GM20431 (cell line): ENCODE results near the gene WDR64.
"Not testable (repeated sequence)": the region's sequence is repeated elsewhere in the genome, so short reads cannot be mapped to it uniquely, and the experiment has no call there.

Experiments used
- in situ Hi-C: fragments of 300-500 bp; cut with MseI, MboI; formaldehyde crosslinking; loops from one replicate; pipeline ENCODE4 v1.15.0; 2020; ENCODE audit warnings: low sequenced_read_pairs; ENCODE audit not compliant: unreplicated experiment

WDR64 gene

DNA sequence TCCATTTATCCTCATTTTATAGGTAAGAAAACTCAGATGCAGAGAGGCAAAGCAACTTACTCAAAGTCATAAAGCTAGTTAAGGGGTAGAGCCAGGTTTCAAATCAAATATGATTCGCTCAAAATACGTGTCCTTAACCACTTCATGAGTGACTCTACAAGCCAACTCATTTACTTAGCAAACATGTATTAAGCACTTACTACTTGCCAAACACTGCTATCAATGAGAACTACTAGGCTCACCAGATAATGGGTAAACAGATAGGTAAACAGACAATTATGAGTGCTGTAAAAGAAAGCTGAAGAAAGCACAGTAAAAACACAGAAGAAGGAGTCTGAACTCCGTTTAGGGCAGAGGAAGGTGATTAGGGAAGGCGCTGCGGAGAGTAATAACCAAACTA, 65.9 kb downstream of the WDR64 start:
- in situ Hi-C loops, result no loop called here

- in situ Hi-C loops, result no loop called here
These were observed 68.9 kb downstream of the WDR64 start for GRCh38 chr1:241721011-241721410.

DNA sequence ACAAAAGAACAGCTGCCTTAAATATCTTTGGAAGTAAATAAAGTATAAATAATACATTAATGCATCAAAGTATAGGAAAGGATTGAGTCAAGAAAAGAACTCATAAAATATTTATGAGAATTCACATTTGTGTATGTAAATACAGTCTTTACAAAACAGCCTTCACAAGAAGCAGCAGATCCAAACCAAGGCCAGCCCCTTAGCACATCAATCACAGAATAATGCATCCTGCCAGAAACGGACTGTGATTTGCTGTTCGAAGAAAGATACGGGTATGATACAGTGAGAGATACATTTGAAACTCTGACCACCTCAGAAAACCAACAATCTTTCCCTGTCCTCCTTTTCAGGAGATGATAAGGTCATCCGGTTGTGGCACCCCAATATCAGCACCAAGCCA, 70.9 kb downstream of the WDR64 start:
- in situ Hi-C loops, result no loop called here

GRCh38 chr1:241724741-241725356, 72.8 kb downstream of the WDR64 start:
- in situ Hi-C loops, result no loop called here

GRCh38 chr1:241730031-241730430, 78.0 kb downstream of the WDR64 start:
- in situ Hi-C loops, result no loop called here

DNA sequence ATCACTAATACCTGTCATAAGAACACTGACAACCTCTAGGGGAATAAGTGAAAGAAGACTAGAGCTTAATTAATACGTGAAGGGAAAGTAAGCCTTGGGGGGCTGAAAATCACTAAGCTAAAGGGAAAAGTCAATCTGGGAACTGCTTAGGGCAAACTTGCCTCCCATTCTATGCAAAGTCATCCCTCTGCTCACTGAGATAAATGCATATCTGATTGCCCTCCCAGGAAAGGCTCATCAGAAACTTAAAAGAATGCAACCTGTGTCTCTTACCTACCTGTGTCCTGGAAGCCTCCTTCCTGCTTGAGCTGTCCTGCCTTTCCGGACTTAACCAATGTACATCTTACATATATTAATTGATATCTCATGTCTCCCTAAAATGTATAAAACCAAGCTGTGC, 81.8 kb downstream of the WDR64 start:
- in situ Hi-C loops, result no loop called here

DNA sequence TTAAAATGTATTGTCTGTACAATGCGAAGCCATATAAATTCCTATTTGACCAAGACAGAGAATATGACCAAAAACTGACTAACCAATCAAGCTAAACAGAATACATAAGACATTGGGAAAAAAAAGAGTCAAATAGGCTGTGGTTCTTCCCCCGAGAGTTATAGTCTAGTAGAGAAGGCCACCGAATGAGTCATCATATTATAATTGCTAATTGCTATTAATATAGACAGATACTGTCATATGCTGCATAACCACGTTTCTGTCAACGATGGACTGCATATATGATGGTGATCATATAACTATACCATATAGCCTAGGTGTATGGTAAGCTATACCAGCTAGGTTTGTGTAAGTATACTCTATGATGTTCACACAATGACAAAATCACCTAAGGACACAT, 82.5 kb downstream of the WDR64 start:
- in situ Hi-C loops, result no loop called here

- in situ Hi-C loops, result not testable (repeated sequence)
These were observed 83.4 kb downstream of the WDR64 start for GRCh38 chr1:241735493-241735926.

DNA sequence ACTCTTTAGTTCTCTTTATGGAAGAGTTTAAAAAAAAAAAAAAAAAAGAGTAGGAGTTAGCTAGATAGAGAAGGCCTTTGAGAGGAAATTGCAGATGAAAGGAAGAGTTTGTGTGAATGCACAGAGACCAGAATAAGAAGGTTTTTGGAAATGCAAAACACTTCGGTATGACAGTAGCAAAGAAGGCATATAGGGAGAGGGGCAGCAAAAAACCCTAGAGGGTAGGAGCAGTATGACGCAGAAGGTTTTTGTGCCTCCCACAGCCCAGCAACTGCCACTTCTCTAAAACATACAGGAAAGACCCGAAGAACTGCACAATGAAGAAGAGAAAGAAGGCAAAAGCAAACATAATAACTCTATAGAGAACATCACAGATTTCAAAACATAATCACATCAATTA, 84.3 kb downstream of the WDR64 start:
- in situ Hi-C loops, result no loop called here

DNA sequence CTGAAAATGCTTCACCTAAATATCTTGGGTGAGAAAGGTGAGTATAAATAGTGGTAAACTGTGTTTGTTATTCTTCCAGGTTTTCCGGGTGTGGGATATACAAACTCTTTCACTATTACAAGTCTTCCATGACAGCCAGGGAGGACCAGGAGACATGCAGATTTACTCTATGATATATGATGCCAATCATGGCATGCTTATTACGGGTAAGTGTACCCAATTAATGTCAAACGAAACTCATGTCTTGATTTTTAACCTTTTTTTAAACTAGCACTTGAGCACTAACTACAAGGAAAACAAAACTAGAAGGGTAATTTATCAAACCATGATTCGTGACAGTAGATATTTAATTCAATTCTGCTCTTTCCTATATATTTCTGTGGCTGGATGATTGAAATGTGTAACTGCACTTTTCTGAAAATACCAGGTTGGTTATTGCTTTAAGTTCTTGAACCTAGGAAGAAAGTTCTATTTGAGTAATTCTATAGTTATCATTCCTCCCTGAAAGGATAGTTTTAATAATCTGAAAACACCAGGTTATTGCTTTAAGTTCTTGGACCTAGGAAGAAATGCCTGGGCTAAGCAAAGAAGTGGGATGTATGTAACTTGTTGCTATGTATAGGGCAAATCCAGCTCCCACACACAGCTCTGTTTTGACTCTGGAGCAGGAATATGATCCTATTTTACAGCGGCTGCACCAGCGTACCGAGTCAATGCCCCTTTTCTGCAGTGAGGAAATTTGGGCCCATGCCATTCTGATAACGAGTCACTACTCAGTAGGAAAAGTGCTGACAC, 86.4 kb downstream of the WDR64 start:
- in situ Hi-C loops, result no loop called here

DNA sequence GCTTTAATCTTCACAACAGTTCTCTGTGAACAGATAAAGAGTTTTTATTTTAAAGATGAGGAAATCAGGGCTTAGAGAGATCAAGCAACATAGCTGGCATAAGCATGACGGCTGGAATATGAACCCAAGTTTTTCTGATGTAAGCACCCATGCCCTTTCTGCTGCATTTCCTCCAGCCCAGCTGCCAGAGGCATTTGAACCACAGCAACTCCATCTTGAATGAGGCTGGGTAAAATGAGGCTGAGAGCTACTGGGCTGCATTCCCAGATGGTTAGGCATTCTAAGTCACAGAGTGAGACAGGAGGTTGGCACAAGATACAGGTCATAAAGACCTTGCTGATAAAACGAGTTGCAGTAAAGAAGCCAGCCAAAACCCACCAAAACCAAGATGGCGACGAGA, 90.0 kb downstream of the WDR64 start:
- in situ Hi-C loops, result no loop called here

GRCh38 chr1:241744591-241744990, 92.5 kb downstream of the WDR64 start:
- in situ Hi-C loops, result no loop called here

DNA sequence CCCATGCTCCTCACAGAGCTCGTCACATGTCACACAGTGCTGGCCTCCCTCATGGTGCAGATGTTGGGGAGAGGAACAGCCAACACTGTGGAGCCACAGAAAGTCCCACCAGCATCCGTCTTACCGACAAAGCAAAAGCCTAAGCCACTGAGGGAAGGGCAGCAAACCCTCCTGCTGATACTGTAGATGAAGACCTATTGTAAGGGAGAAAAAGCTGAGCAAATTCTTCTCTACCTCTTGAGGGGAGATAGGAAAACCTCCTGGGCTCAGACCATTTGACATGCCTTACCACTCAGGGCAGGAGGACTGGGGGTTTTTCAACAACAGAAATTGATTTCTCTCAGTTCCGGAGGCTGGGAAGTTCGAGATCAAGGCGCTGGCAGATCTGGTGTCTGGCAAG, 95.9 kb downstream of the WDR64 start:
- in situ Hi-C loops, result no loop called here

- in situ Hi-C loops, result no loop called here
These were observed 97.2 kb downstream of the WDR64 start for GRCh38 chr1:241749041-241749944.

- in situ Hi-C loops, result no loop called here
These were observed 98.0 kb downstream of the WDR64 start for GRCh38 chr1:241749945-241750695.

- in situ Hi-C loops, result no loop called here
These were observed 99.4 kb downstream of the WDR64 start for GRCh38 chr1:241751524-241751923.

- in situ Hi-C loops, result no loop called here
These were observed 110.7 kb downstream of the WDR64 start for GRCh38 chr1:241762713-241763339.

- in situ Hi-C loops, result no loop called here
These were observed 113.3 kb downstream of the WDR64 start for GRCh38 chr1:241765390-241765789.

GRCh38 chr1:241767737-241768136, 115.7 kb downstream of the WDR64 start:
- in situ Hi-C loops, result no loop called here

- in situ Hi-C loops, result no loop called here
These were observed 118.0 kb downstream of the WDR64 start for GRCh38 chr1:241770115-241770514.
